Mucosa of rectum (tissue), 2 donors: ENCODE data around the gene SFTA2.
"Not testable (repeated sequence)": the region's sequence is repeated elsewhere in the genome, so short reads cannot be mapped to it uniquely, and the experiment has no call there.

ENCODE experiments used
- H3K27ac ChIP-seq, 2 donors: one replicate each; pipeline ENCODE4 v1.7.0; 2013; ENCODE audit warnings: inconsistent platforms in 2 of 2, low read depth in 2 of 2, low read length in 2 of 2
- H3K27me3 ChIP-seq, 2 donors: one replicate each; pipeline ENCODE4 v1.7.0; 2013; ENCODE audit warnings: low read length in 2 of 2; ENCODE audit not compliant: control insufficient read depth in 2 of 2, insufficient read depth in 2 of 2
- H3K36me3 ChIP-seq, 2 donors: one replicate each; pipeline ENCODE4 v1.7.0; 2013; ENCODE audit warnings: low read length in 2 of 2; ENCODE audit not compliant: control insufficient read depth in 2 of 2, insufficient read depth in 2 of 2
- H3K4me1 ChIP-seq, 2 donors: one replicate each; pipeline ENCODE4 v1.7.0; 2013; ENCODE audit warnings: low read length in 2 of 2, mild to moderate bottlenecking in 1 of 2; ENCODE audit not compliant: control insufficient read depth in 2 of 2, insufficient read depth in 2 of 2
- H3K4me3 ChIP-seq, 2 donors: one replicate each; pipeline ENCODE4 v1.7.0; 2013; ENCODE audit warnings: low read length in 2 of 2
- H3K9ac ChIP-seq, 2 donors: one replicate each; pipeline ENCODE4 v1.7.0; 2013; ENCODE audit warnings: low read length in 2 of 2, low read depth in 1 of 2, mild to moderate bottlenecking in 1 of 2
- H3K9me3 ChIP-seq, 2 donors: one replicate each; pipeline ENCODE4 v1.7.0; 2013; ENCODE audit warnings: low read length in 2 of 2; ENCODE audit not compliant: control insufficient read depth in 2 of 2
- donor health status: healthy.
- donor health status: Normal muscosa, but diverticular disease.

The SFTA2 gene

GRCh38 chr6:30914854-30915590 is 16.9 kb downstream of the SFTA2 start:
- Histone ChIP-seq H3K27ac (peak overlapping the region; percentile 89 to 90), H3K9me3 (no peaks in the 10 kb centered on the region), H3K36me3 (peaks cover 20 to 38% of the 10 kb centered on the region in 2 donors), H3K27me3 (no peaks in the 10 kb centered on the region), H3K4me1 (peaks cover 18 to 22% of the 10 kb centered on the region in 2 donors), H3K4me3 (peak overlapping the region; percentile 91), H3K9ac (peak overlapping the region; percentile 85 to 93)

- peaks cover 14 to 32% of the 10 kb centered on the region in 2 donors for H3K36me3 ChIP-seq
Measured at GRCh38 chr6:30914076-30914853, 17.7 kb downstream of the SFTA2 start, which contains the start of gene VARS2. VARS2 (plus strand) TSS chr6:30914238; CDS start chr6:30914837, 599 bp downstream.

GRCh38 chr6:30913721-30914075 is 18.3 kb downstream of the SFTA2 start:
- peaks cover 22 to 27% of the 10 kb centered on the region in 2 donors for H3K4me1 ChIP-seq
- H3K4me3 ChIP-seq: peak overlapping the region; percentile 91
- no peaks in the 10 kb centered on the region for H3K27me3 ChIP-seq
- peaks cover 13 to 30% of the 10 kb centered on the region in 2 donors for H3K36me3 ChIP-seq
- peak overlapping the region; percentile 88 to 90 for H3K27ac ChIP-seq
- no peaks in the 10 kb centered on the region for H3K9me3 ChIP-seq
- H3K9ac ChIP-seq: peak overlapping the region; percentile 42 to 85

More at GRCh38 chr6:30914076-30914853, 17.7 kb downstream of the SFTA2 start, which contains the start of gene VARS2:
- Histone ChIP-seq H3K4me1 (peaks cover 18 to 22% of the 10 kb centered on the region in 2 donors), H3K27ac (peak within 1 kb of the TSS; percentile 89 to 90), H3K9ac (peak within 1 kb of the TSS; percentile 85 to 93), H3K4me3 (peak within 1 kb of the TSS; percentile 91), H3K27me3 (no peaks in the 10 kb centered on the region), H3K9me3 (no peaks in the 10 kb centered on the region)

- Histone ChIP-seq H3K9me3 (no peaks in the 10 kb centered on the region), H3K9ac (peak overlapping the region in 1 of 2 donors; percentile 85), H3K4me3 (peak overlapping the region in 1 of 2 donors; percentile 91), H3K27me3 (no peaks in the 10 kb centered on the region), H3K4me1 (peaks cover 26 to 32% of the 10 kb centered on the region in 2 donors), H3K27ac (peak overlapping the region; percentile 88 to 90), H3K36me3 (peaks cover 13 to 27% of the 10 kb centered on the region in 2 donors)
Measured at GRCh38 chr6:30912746-30913520, 19.0 kb downstream of the SFTA2 start.

- not testable (repeated sequence) for H3K4me3 ChIP-seq, H3K9me3 ChIP-seq, H3K27me3 ChIP-seq, H3K9ac ChIP-seq, H3K27ac ChIP-seq
- Histone ChIP-seq H3K36me3 (peaks cover 13 to 14% of the 10 kb centered on the region in 2 donors), H3K4me1 (peaks cover 22 to 29% of the 10 kb centered on the region in 2 donors)
Measured at GRCh38 chr6:30910473-30910872, 21.5 kb downstream of the SFTA2 start.

- Histone ChIP-seq H3K9ac (peak overlapping the region; percentile 68 to 80), H3K9me3 (no peaks in the 10 kb centered on the region), H3K4me1 (peaks cover 12 to 17% of the 10 kb centered on the region in 2 donors), H3K27me3 (no peaks in the 10 kb centered on the region), H3K4me3 (peak overlapping the region; percentile 91 to 99), H3K27ac (no peak overlapping the region), H3K36me3 (peaks cover 13 to 14% of the 10 kb centered on the region in 2 donors)
Measured at GRCh38 chr6:30908700-30909099, 23.3 kb downstream of the SFTA2 start.

GRCh38 chr6:30907758-30908591 is 24.0 kb downstream of the SFTA2 start, which contains the start of gene GTF2H4:
GTF2H4 (plus strand) TSS chr6:30908207.
- H3K4me3 ChIP-seq: peak within 1 kb of the TSS; percentile 91 to 99
- no peaks in the 10 kb centered on the region for H3K9me3 ChIP-seq
- peak within 1 kb of the TSS; percentile 68 to 80 for H3K9ac ChIP-seq
- peaks cover 9 to 10% of the 10 kb centered on the region in 2 donors for H3K4me1 ChIP-seq
- H3K27me3 ChIP-seq: no peaks in the 10 kb centered on the region
- peaks cover 13 to 14% of the 10 kb centered on the region in 2 donors for H3K36me3 ChIP-seq
- H3K27ac ChIP-seq: peak within 1 kb of the TSS; percentile 1 to 37

- Histone ChIP-seq H3K9ac (peak overlapping the region in 1 of 2 donors; percentile 80), H3K4me3 (peak overlapping the region; percentile 91 to 99), H3K27ac (peak overlapping the region; percentile 1 to 37), H3K4me1 (peaks cover 9 to 10% of the 10 kb centered on the region in 2 donors), H3K36me3 (peaks cover 12 to 13% of the 10 kb centered on the region in 2 donors)
- not testable (repeated sequence) for H3K9me3 ChIP-seq, H3K27me3 ChIP-seq
Measured at GRCh38 chr6:30907290-30907757, 24.6 kb downstream of the SFTA2 start.

GRCh38 chr6:30903236-30903635 is 28.7 kb downstream of the SFTA2 start:
- H3K36me3 ChIP-seq: peaks cover 15% of the 10 kb centered on the region in 2 donors

More at GRCh38 chr6:30903236-30903635, 28.7 kb downstream of the SFTA2 start:
- H3K9ac ChIP-seq: no peak overlapping the region
- no peaks in the 10 kb centered on the region for H3K27me3 ChIP-seq
- H3K4me3 ChIP-seq: no peak overlapping the region
- H3K27ac ChIP-seq: no peak overlapping the region
- H3K9me3 ChIP-seq: no peaks in the 10 kb centered on the region
- peaks cover 0 to under 1% of the 10 kb centered on the region in 2 donors for H3K4me1 ChIP-seq
